Activated naive CD4-positive, alpha-beta T cell treated with anti-CD3 and anti-CD28 coated beads, Interleukin-2, amount 10 ng/mL, durations not matched to agents 7 days and 5 days (primary cell): Measurements from ENCODE around the gene IFIT1B.
A peak's percentile ranks its signal among the peaks of the same experiment; 100 is the strongest.

Source experiments
- CTCF ChIA-PET: fragments of 350-600 bp; sonication (Branson Sonifier 250); formaldehyde crosslinking; loops from one replicate; lab custom pipeline; 2021; ENCODE audit warnings: antibody characterized with exemption; lab: Charles Lee
- DNase-seq: peaks from one replicate; pipeline ENCODE4 v3.0.0-alpha.2; 2020
- H3K27ac Mint-ChIP-seq: one replicate; pipeline ENCODE4 v1.8.0; 2021; ENCODE audit warnings: mild to moderate bottlenecking, moderate library complexity, mixed read lengths
- H3K27me3 Mint-ChIP-seq: one replicate; pipeline ENCODE4 v1.8.0; 2021; ENCODE audit warnings: mild to moderate bottlenecking, mixed read lengths
- H3K36me3 Mint-ChIP-seq: one replicate; pipeline ENCODE4 v1.8.0; 2021; ENCODE audit warnings: mixed read lengths
- H3K4me1 Mint-ChIP-seq: one replicate; pipeline ENCODE4 v1.8.0; 2021; ENCODE audit warnings: mixed read lengths
- H3K4me3 Mint-ChIP-seq: one replicate; pipeline ENCODE4 v1.8.0; 2021; ENCODE audit warnings: mild to moderate bottlenecking, moderate library complexity, mixed read lengths
- H3K9me3 Mint-ChIP-seq: one replicate; pipeline ENCODE4 v1.8.0; 2021; ENCODE audit warnings: mixed read lengths

The IFIT1B gene

DNA sequence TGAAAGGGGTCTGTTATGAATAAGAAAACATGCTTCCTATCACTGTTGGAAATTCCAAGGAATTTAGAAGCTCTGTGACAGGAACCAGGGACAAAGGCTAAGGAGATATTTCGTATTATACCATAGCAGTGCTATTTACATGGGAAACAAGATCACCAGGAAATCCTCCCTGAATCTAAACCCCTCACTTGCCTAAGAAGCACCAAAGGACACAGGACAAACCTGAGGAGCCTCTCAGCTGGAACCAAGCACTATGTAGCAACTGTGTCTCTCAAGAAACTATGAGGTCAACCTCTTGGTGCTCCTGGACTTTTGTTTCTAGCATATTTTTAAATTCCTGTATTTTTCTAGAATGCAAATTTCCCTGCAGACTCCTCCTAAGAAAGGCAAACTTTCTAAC, 20.8 kb upstream of the IFIT1B start:
- Mint-ChIP-seq H3K9me3 (no peaks in the 10 kb centered on the region), H3K27me3 (peaks cover 39% of the 10 kb centered on the region), H3K36me3 (no peaks in the 10 kb centered on the region), H3K27ac (no peak overlapping the region), H3K4me1 (peaks cover 3% of the 10 kb centered on the region), H3K4me3 (no peak overlapping the region)
- DNase-seq = no peak
- CTCF ChIA-PET = interaction anchor here (1.1 kb wide), 1 partner anchor 12 kb away, joined by 3 read pairs; no protein-coding TSS in a partner anchor

DNA sequence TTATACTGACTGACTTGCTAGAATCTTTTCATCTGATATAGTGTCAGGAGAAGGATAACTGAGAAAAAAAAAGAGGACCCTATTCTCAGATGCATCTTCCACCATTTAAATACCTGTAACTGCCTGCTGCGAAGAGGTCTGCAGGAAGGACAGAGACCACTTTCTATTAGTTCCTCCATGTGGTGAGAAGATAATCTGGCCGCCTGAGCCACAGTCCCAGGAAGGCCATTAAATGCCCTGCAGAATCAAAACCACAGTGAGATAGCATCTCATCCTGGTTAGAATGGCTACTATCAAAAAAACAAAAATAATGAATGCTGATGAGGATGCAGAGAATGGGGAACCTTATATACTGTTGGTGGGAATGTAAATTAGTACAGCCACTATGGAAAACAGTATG, 19.9 kb upstream of the IFIT1B start:
- peaks cover 37% of the 10 kb centered on the region for H3K27me3 Mint-ChIP-seq
- CTCF ChIA-PET = interaction anchor here (1.1 kb wide), 1 partner anchor 11 kb away, joined by 3 read pairs; no protein-coding TSS in a partner anchor
- DNase-seq = no peak
- no peaks in the 10 kb centered on the region for H3K36me3 Mint-ChIP-seq
- peaks cover 1% of the 10 kb centered on the region for H3K4me1 Mint-ChIP-seq
- no peak overlapping the region for H3K4me3 Mint-ChIP-seq
- H3K27ac Mint-ChIP-seq = no peak overlapping the region
- no peaks in the 10 kb centered on the region for H3K9me3 Mint-ChIP-seq

DNA sequence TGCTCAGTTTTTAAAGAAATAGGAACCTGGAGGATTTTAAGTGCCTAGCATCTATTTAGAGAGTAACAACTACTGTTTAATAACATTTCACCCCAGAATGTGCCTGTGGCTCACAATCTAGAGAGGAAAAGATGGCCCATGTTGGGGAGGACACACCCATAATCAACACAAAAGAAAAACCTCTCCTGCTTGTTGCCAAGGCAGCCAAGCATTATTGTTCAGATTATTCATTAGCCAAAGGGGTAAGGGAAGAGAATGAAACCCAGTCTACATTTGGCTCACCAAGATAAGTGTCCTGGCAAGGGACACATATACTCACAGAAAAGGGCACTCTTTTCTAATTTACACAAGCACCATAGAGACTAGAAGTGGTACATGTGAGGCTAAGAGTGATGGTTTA, 17.7 kb upstream of the IFIT1B start:
- DNase-seq = no peak
- Mint-ChIP-seq H3K4me1 (peaks cover 6% of the 10 kb centered on the region), H3K27me3 (peaks cover 19% of the 10 kb centered on the region), H3K4me3 (no peak overlapping the region), H3K36me3 (no peaks in the 10 kb centered on the region), H3K9me3 (no peaks in the 10 kb centered on the region), H3K27ac (no peak overlapping the region)
- CTCF ChIA-PET = no interaction called here

- Mint-ChIP-seq H3K9me3 (no peaks in the 10 kb centered on the region), H3K4me3 (no peak overlapping the region), H3K36me3 (no peaks in the 10 kb centered on the region), H3K27me3 (peaks cover 8% of the 10 kb centered on the region), H3K27ac (no peak overlapping the region), H3K4me1 (peaks cover 9% of the 10 kb centered on the region)
- CTCF ChIA-PET = interaction anchor here (0.9 to 1.3 kb wide), 2 partner anchors 10 to 68 kb away, joined by 3 read pairs; no protein-coding TSS in a partner anchor
- no peak for DNase-seq
Observed at GRCh38 chr10:89362929-89363328, 14.9 kb upstream of the IFIT1B start.

GRCh38 chr10:89363729-89364442, 14.0 kb upstream of the IFIT1B start:
- no peak overlapping the region for H3K4me3 Mint-ChIP-seq
- no peak for DNase-seq

DNA sequence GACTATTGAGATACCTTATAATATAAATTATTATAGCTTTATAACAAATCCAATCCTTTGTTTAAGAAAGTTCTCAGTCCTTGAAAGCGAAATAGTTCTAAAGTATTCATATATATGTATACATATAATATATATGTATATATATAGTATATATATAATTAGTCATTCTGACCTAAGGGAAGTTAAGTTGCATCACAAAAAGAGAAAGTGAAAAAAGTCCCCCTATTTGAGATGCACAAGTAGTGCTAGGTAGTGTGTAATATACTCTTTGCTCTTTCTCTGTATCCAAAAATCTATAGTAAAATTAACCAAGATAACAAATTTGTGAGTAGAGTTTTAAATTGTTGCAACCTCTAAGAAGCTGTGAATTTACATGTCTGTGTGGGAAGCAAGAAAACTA, 13.3 kb upstream of the IFIT1B start:
- Mint-ChIP-seq H3K36me3 (no peaks in the 10 kb centered on the region), H3K27ac (no peak overlapping the region), H3K9me3 (no peaks in the 10 kb centered on the region), H3K4me1 (peaks cover 9% of the 10 kb centered on the region), H3K27me3 (peaks cover 6% of the 10 kb centered on the region), H3K4me3 (no peak overlapping the region)
- DNase-seq = no peak
- CTCF ChIA-PET = interaction anchor here (0.9 kb wide), 1 partner anchor 9 kb away, joined by 3 read pairs; no protein-coding TSS in a partner anchor

More at GRCh38 chr10:89363729-89364442, 14.0 kb upstream of the IFIT1B start:
- no peaks in the 10 kb centered on the region for H3K9me3 Mint-ChIP-seq
- H3K4me1 Mint-ChIP-seq = peaks cover 9% of the 10 kb centered on the region
- CTCF ChIA-PET = interaction anchor here (0.9 to 1.3 kb wide), 3 partner anchors 8 to 69 kb away, joined by 3 read pairs; no protein-coding TSS in a partner anchor
- no peak overlapping the region for H3K27ac Mint-ChIP-seq
- no peaks in the 10 kb centered on the region for H3K36me3 Mint-ChIP-seq
- peaks cover 8% of the 10 kb centered on the region for H3K27me3 Mint-ChIP-seq

- DNase-seq = no peak
- H3K27ac Mint-ChIP-seq = no peak overlapping the region
- H3K9me3 Mint-ChIP-seq = no peaks in the 10 kb centered on the region
- no peaks in the 10 kb centered on the region for H3K36me3 Mint-ChIP-seq
- CTCF ChIA-PET = interaction anchor here (0.6 to 4.0 kb wide), 6 partner anchors 13 to 1827 kb away, joined by 3 to 30 read pairs (median 4); no protein-coding TSS in a partner anchor
- peaks cover 13% of the 10 kb centered on the region for H3K27me3 Mint-ChIP-seq
- H3K4me3 Mint-ChIP-seq = no peak overlapping the region
- peaks cover 9% of the 10 kb centered on the region for H3K4me1 Mint-ChIP-seq
Observed at GRCh38 chr10:89367529-89367928, 10.3 kb upstream of the IFIT1B start.

GRCh38 chr10:89368129-89368528, 9.7 kb upstream of the IFIT1B start:
- DNase-seq = no peak
- H3K9me3 Mint-ChIP-seq = no peaks in the 10 kb centered on the region
- CTCF ChIA-PET = interaction anchor here (1.1 to 4.0 kb wide), 10 partner anchors 9 to 104 kb away, joined by 3 to 30 read pairs (median 6); partner anchors contain the start of genes IFIT1 and IFIT3
- H3K27ac Mint-ChIP-seq = no peak overlapping the region
- peaks cover 13% of the 10 kb centered on the region for H3K27me3 Mint-ChIP-seq
- H3K4me1 Mint-ChIP-seq = peaks cover 7% of the 10 kb centered on the region
- no peak overlapping the region for H3K4me3 Mint-ChIP-seq
- no peaks in the 10 kb centered on the region for H3K36me3 Mint-ChIP-seq

- DNase-seq = peak; percentile 41
- H3K4me1 Mint-ChIP-seq = peaks cover 3% of the 10 kb centered on the region
- no peak overlapping the region for H3K27ac Mint-ChIP-seq
- H3K4me3 Mint-ChIP-seq = no peak overlapping the region
- no peaks in the 10 kb centered on the region for H3K9me3 Mint-ChIP-seq
- peaks cover 13% of the 10 kb centered on the region for H3K27me3 Mint-ChIP-seq
- no peaks in the 10 kb centered on the region for H3K36me3 Mint-ChIP-seq
- CTCF ChIA-PET = interaction anchor here (0.6 to 4.0 kb wide), 30 partner anchors 9 to 380 kb away, joined by 3 to 30 read pairs (median 4); partner anchors contain the start of genes FAS, IFIT1, IFIT2 and IFIT3
Observed at GRCh38 chr10:89369156-89370105, 8.4 kb upstream of the IFIT1B start.

DNA sequence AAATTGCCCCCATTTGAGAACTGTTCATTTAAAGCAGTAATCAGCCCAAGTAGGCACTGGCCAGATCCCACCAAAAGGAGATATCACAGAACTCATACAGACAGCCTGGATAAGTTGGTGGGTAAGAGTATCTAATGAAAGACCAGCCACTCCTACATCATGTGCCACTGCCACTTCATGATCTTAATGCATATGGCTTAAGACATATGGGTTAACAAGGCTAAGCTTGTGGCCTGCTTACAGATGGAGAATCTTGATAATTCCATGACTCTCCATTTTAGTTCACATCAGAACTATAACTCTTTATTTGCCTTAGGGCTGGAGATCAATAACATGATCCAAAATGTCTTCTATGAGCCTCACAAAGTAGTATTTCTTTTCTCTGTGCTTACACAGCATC, 6.8 kb upstream of the IFIT1B start:
- CTCF ChIA-PET = no interaction called here
- no peak overlapping the region for H3K4me3 Mint-ChIP-seq
- H3K4me1 Mint-ChIP-seq = peaks cover 3% of the 10 kb centered on the region
- no peaks in the 10 kb centered on the region for H3K9me3 Mint-ChIP-seq
- peaks cover 13% of the 10 kb centered on the region for H3K27me3 Mint-ChIP-seq
- no peak overlapping the region for H3K27ac Mint-ChIP-seq
- no peaks in the 10 kb centered on the region for H3K36me3 Mint-ChIP-seq
- no peak for DNase-seq

DNA sequence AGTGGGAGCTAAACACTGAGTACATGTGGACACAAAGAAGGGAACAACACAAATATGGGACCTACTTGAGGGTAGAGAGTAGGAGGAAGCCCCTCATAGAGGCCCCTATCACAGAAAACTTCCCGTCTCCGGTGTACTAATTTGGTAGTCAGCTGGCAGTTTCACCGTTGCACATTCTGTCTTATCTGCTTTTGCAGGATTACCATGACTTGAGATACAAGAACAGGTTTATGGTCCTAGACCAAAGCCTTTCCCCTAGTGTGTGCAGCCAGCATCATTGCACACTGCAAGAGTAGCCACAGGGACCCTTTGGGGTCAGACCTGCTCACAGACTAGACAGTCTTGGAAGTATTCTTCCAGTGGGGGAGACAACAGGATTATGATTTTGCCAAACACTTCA, 5.9 kb upstream of the IFIT1B start:
- Mint-ChIP-seq H3K4me3 (no peak overlapping the region), H3K36me3 (no peaks in the 10 kb centered on the region), H3K9me3 (no peaks in the 10 kb centered on the region), H3K27me3 (peaks cover 13% of the 10 kb centered on the region), H3K4me1 (peaks cover 3% of the 10 kb centered on the region), H3K27ac (no peak overlapping the region)
- DNase-seq = no peak
- CTCF ChIA-PET = interaction anchor here (1.0 kb wide), 1 partner anchor 18 kb away, joined by 3 read pairs; no protein-coding TSS in a partner anchor

GRCh38 chr10:89373916-89374711, 3.7 kb upstream of the IFIT1B start:
- H3K36me3 Mint-ChIP-seq = no peaks in the 10 kb centered on the region
- no peaks in the 10 kb centered on the region for H3K9me3 Mint-ChIP-seq
- no peak overlapping the region for H3K27ac Mint-ChIP-seq
- DNase-seq = no peak
- no peak overlapping the region for H3K4me3 Mint-ChIP-seq
- no peaks in the 10 kb centered on the region for H3K4me1 Mint-ChIP-seq
- CTCF ChIA-PET = no interaction called here
- H3K27me3 Mint-ChIP-seq = peaks cover 13% of the 10 kb centered on the region

DNA sequence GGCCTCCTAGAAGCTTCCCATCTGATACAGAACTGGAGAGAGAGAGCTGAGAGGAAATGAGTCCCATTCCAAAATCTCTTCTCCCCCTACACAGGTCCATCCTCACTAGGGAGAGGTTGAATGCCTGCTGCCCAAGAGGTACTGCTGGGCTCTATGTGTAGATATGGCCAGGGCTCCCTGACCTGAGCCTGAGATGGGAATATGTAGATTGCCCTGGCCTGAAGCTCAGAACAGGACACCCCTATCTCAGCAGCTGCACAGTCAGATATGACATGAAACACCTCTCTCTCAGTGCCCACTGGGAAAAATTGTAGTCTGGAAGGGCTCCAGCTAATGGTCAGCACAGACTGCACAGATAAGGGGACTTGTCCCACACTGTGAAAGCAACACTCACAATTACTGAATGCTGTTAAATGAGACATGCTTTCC, 3.1 kb upstream of the IFIT1B start:
- Mint-ChIP-seq H3K4me3 (no peak overlapping the region), H3K9me3 (no peaks in the 10 kb centered on the region), H3K27me3 (peaks cover 13% of the 10 kb centered on the region), H3K4me1 (no peaks in the 10 kb centered on the region), H3K36me3 (no peaks in the 10 kb centered on the region), H3K27ac (no peak overlapping the region)
- no peak for DNase-seq
- CTCF ChIA-PET = no interaction called here
